GM12801 (cell line): ENCODE measurements around the gene CAPN14.

Source experiments
- CTCF ChIP-seq: IDR thresholded peaks from one replicate; pipeline ENCODE4 v1.5.1; 2011; ENCODE audit warnings: control low read depth; ENCODE audit not compliant: insufficient read length; ENCODE audit errors: extremely low read depth

CAPN14 gene

GRCh38 chr2:31219131-31219969, 2.0 kb upstream of the CAPN14 start:
- no peak for TF ChIP-seq CTCF

- no peak for TF ChIP-seq CTCF
Observed at GRCh38 chr2:31216734-31217133, 581 bp downstream of the CAPN14 start.

GRCh38 chr2:31214444-31214915, 2.8 kb downstream of the CAPN14 start:
- TF ChIP-seq CTCF = no peak

GRCh38 chr2:31213601-31214443, 3.5 kb downstream of the CAPN14 start:
- TF ChIP-seq CTCF = no peak

- TF ChIP-seq CTCF = no peak
Observed at GRCh38 chr2:31212659-31213600, 4.4 kb downstream of the CAPN14 start.

- TF ChIP-seq CTCF = no peak
Observed at GRCh38 chr2:31208240-31208639, 9.1 kb downstream of the CAPN14 start.

GRCh38 chr2:31207790-31208189, 9.5 kb downstream of the CAPN14 start:
- no peak for TF ChIP-seq CTCF
